Measurements from ENCODE around the gene SCNM1.
"Not testable (repeated sequence)": the region's sequence is repeated elsewhere in the genome, so short reads cannot be mapped to it uniquely, and the experiment has no call there.

SCNM1 gene

DNA sequence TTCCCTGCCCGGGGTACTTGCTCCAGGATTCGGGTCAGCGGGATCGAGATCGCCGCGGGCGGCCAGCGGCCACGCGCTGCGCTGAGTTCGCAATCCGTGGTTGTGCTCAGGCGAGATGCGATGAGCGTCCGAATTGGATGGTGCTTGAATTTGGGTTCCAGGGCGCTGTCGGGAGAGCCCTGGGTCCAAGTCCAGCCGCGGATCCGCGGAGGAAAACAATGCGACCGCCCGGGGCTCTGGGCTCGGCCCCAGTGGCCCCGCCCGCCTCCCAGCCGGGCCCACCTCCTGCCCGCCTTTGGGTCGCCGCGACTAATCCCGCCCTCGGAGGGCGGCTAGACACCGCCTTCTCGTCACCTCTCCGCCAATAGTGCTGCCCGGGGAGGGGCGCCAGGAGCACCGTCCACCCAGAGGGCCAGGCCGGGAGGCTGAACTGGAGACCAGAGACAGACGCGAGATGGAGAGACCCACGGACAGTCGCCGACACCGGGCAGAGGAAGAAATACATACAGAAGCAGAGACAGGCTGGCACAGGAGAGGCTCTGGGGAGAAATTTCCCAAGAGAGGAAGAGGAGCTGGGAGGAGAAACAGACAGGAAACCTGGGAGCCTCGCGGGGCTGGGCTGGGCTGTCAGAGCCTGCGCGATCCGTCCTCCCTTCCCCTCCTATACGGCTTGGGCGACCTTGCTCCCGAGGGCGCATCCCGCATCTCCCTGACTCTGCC, 19.4 kb upstream of the SCNM1 start, which contains the start of gene SEMA6C:
TSS of gene SEMA6C (minus strand) at position 220 of the 720 bp plus-strand sequence. CDS start 4,010 bp downstream, outside the sequence.
- peak; percentile 98 for DNase-seq (ENCODE audit: low spot score)

DNA sequence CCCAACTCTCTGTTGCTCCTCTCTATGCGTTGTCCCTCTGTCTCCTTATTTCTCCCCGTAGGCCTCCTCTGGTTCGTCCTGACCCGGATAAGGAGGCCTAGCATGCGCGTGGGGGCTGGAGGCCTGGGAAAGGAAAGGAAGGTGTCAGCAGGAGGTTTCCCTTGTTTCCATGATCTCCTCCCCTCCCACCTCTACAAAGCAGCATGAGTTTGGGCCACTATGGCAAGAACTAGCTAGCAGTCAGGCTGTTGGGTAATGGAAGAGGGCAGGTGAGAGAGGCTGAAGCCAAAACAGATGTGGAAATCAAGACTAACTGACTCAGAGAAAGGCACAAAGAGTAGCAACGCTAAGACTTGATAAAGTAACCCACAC, 18.8 kb upstream of the SCNM1 start:
- no peak for DNase-seq (ENCODE audit: low spot score)

DNA sequence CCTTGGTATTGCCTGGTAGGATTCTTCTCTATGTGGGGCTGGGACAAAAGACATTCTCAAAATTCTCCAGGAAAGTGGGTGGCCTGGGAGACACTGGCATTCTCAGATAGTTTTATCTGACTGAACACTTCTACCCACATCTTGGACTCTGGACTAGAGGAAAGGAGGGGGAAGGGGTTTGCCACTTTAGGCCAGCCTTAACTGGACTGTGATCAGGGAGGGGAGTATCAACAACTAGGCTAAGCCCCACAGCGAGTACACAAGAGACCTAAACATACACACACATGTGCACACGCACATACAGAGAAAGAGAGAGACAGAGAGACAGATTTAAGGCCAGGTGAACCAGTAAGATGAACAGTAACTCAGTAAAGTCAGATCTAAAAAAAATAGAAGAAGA, 18.3 kb upstream of the SCNM1 start:
- no peak for DNase-seq (ENCODE audit: low spot score)

DNA sequence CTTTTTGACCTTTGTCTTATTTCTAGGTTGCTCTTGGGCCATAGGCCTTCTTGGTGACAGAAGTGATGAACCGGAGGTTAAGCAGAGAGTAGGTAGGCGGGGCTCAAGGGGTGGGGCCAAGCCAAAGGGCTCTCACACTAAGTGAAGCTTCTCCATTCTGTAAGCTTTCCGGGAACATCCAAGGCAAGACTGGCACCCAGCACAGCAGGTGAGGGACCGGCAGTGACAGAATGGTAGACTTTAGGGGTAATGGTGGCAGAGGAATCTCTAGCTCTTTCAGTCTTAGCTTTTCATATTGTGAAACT, 9.5 kb upstream of the SCNM1 start, which contains the start of gene TNFAIP8L2:
TSS of gene TNFAIP8L2 (plus strand) at position 135 of the 305 bp plus-strand sequence. CDS start 2,049 bp downstream, outside the sequence.
- DNase-seq (ENCODE audit: low spot score), result peak; percentile 61

DNA sequence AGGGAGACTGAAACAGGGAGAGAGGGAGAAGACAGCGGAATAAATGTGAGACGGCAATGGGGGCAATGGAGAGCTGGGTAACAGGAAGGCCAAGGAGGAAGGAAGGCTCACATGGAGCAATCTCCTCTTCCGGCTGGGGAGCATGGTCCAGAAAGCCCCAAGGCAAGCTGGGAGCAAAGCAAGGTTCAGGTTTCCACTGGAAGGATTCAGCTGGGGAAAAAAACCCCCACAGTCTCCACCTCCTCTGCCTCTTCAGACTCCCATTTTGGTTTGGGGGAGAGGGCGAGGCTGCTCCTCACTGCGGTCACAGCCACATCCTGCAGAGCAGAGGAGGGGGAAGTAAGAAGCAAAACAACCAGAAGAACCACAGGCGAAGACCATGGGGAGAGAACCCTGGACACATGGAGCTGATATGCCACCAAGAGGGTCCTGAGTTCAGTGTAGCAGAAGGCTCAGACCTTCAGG, 8.8 kb upstream of the SCNM1 start:
- no peak for DNase-seq (ENCODE audit: low spot score)

DNA sequence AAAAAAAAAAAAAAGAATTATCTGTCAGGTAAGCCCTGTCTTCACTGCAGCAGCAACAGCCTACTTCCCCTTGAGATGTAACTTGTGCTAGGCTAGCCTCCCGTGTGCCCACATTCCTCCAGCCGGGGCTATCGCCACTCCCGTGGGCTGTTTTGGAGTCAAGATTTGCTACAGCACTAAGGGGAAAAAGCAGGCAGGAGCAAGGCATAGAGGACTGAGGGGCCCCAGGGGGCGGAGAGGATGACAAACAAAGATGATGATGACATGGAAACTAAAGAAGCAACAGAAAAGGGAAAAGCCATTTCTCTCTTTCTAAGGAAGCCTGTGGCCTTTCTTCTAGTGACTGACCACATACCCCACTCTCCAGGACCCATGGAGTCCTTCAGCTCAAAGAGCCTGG, 7.6 kb upstream of the SCNM1 start:
- no peak for DNase-seq (ENCODE audit: low spot score)

DNA sequence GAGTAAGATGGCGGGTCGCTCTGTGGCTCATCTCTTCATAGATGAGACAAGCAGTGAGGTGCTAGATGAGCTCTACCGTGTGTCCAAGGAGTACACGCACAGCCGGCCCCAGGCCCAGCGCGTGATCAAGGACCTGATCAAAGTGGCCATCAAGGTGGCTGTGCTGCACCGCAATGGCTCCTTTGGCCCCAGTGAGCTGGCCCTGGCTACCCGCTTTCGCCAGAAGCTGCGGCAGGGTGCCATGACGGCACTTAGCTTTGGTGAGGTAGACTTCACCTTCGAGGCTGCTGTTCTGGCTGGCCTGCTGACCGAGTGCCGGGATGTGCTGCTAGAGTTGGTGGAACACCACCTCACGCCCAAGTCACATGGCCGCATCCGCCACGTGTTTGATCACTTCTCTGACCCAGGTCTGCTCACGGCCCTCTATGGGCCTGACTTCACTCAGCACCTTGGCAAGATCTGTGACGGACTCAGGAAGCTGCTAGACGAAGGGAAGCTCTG, 7.1 kb upstream of the SCNM1 start:
- DNase-seq (ENCODE audit: low spot score), result no peak

DNA sequence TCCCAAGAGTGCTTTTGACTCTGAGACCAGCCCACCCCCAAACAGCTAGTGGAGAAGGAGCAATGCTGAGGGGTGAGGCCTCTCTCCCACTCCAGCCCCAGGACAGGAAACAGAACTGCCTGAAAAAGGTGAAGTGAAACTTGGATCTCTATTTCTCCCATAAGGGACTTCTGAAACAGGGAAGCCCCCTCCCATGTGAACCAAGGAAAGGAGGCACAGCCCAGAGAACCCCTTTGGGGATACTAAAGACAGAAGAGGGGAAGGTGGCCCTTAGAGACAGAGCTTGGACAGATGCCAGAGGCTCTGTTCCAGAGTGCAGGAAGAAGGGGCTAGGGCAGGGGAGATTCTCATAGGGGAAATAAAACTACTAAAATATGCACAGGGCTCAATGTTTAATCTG, 6.6 kb upstream of the SCNM1 start:
- DNase-seq (ENCODE audit: low spot score), result no peak

DNA sequence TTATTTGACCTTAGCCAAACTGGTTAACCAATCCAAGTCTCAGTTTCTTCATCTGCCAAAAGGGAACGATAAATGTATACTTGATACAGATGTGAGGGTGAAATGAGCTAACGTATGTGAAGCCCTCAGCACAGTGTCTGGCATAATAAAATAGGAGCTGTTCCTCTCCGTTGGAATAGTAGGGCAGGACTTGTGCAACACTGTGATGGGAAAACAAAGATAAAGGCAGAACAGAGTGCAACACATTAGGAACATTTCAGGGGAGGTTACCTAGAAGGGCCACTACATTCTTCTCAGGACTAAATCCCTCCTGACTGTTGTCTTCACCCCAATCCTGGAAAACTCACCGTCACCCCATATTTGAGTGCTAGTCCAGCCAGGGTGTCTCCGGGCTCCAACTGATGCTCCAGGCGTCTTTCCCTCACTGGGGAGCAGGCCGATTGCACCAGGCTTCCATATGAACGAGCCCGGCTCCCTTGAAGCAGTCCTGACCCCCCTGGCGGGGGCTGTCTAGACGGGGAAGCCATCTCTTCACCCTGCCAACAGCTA, 1.1 kb upstream of the SCNM1 start:
- no peak for DNase-seq (ENCODE audit: low spot score)

DNA sequence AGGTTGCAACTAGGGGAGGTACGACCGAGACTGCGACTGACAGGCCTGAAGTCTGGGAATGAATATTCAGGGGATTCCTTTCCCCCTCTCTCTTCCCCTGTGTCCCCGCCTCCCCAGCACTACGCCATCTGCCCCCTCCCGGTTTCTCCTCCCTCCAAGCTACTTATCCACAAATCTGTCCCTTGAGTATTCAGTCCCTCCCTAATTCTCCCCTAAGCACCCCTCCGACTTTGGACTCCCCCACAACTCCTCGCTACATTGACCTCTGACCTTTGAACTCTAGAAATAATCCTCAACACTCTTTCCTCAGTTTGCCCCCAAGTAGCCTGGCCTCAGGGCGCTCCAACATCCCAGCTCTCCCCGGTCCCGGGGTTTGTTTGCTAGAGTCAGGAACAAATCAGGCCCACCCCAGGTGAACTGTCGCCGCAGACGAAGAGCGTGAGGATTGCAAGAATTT, 635 bp upstream of the SCNM1 start:
- DNase-seq (ENCODE audit: low spot score), result peak; percentile 63

DNA sequence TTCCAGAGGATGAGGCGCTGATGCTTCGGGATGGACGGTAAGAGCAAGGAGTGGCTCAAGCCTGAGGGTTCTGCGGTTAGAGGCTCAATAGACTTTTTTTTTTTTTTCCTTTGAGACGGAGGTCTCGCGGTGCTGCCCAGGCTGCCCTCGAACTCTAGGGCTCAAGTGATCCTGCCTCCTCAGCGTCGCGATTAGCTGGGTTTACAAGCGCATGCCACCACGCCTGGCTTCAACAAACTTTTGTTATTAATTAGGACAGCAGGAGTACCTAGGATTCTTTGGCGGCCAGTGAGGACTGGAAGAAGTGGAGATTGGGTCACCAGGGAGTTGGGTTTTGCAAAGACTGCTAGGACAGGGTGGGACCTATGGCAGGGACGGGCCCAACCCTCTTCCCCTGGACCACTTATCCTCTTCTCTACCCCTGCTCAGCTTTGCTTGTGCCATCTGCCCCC, 587 bp downstream of the SCNM1 start:
- DNase-seq (ENCODE audit: low spot score), result no peak

DNA sequence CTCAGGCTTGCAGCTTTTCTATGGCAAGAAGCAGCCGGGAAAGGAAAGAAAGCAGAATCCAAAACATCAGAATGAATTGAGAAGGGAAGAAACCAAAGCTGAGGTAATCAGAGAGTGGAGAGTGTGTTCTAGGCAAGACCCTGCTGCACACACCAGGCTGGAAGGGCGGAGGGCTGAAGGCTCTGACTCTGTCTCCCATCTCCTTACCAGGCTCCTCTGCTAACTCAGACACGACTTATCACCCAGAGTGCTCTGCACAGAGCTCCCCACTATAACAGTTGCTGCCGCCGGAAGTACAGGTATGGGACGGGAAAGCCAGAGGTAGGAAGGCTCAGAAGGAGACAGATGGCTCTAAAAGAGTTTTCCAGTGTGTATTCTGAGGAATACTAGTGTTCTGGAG, 1.2 kb downstream of the SCNM1 start:
- no peak for DNase-seq (ENCODE audit: low spot score)

DNA sequence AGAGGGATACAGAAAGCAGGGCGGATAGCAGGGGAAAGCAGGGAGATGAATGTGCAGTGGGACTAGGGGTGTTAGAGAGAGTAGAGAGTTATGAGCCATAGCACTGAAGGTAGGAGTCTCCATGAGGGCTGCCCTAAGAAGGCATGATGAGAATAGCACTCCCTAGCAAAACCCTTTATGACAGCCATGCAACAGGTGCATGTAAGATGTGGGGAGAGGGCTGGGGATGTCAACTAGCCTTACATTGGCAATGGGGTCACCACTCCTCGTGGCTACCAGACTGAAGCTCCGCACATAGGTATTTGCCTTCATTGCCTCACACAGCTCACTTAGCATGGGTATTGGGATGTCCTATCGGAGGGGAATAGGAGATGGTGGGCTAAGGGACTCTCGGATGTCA, 5.2 kb downstream of the SCNM1 start:
- no peak for DNase-seq (ENCODE audit: low spot score)

DNA sequence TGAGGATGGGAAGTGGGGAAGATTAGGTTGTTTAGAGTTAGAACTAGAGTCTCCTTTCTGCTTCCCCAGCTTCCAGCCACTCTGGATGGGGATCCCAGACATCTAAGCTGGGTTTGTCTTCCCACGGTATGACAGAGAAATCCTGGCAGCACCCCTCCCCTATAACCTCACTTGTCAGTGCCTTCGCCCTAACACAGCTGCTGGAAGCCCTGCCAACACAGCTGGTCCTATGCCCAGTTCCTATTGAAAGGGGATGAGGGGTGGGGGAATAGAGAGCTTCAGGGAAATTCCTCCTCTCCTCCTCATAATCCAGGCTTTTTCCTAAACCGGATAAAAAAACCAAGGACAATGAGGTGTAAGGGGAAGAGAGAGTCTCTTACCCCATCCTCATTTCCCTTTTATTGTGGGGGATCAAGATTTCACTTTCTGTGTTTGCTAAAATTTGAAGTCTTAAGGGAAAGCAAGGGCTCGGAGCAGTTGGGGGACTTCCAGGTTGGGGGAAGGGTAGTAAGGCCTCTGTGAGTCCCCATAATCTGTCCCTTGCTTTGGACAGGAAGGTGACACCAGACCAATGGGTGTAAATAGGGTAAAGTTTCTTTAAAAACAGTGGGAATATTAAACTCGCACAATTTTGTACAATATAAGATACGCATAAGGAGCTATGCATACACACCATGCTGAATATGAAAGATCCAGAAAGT, 9.2 kb downstream of the SCNM1 start:
- peak; percentile 89 for DNase-seq (ENCODE audit: low spot score)

DNA sequence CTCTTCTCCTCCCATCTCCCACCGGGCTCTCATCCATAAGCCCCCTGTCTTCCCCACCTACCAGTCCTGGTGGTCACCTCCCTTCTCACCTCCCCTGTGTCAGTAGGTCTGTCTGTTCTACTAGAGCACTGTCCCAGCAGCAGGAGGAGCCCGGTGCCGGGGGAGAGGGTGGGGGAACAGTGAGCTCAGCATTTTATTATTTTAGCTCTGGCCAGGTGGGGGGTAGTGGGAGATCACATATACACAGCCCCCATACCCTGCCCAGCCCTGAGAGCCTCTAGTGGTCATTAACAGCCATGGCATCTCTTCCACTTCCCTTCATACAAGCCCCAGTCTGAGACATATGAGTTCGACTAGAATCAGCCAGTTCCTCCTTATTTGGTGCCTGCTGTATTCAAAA, 9.9 kb downstream of the SCNM1 start, which contains the start of gene TMOD4:
TSS of gene TMOD4 (minus strand) at position 119 of the 400 bp plus-strand sequence. CDS start 1,106 bp downstream, outside the sequence.
- no peak for DNase-seq (ENCODE audit: low spot score)

DNA sequence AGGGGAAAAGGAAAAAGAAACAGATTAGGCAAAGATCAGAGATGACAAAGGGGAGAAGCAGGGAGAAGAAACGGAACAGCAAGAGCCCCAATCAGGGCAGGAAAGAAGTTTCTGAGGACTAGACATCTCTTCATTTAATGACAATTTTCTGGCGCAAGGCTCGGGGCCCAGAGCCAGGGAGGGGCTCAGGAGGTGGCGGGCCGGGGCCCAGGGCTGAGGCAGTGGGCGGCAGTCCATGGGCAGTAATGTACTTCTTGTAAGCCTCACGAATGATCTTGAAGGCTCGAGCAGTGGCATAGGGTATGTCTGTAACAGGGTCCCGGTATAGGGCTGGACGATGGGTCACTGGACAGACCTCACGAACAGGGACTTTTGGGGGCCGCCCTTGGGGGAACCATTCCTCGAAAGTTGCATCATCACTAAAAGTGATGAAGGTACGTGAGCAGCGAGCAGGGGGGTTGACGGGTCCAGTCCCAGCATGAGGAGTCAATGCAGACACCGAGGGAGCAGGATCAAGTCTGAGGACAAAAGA, 10.6 kb downstream of the SCNM1 start:
- no peak for DNase-seq (ENCODE audit: low spot score)

DNA sequence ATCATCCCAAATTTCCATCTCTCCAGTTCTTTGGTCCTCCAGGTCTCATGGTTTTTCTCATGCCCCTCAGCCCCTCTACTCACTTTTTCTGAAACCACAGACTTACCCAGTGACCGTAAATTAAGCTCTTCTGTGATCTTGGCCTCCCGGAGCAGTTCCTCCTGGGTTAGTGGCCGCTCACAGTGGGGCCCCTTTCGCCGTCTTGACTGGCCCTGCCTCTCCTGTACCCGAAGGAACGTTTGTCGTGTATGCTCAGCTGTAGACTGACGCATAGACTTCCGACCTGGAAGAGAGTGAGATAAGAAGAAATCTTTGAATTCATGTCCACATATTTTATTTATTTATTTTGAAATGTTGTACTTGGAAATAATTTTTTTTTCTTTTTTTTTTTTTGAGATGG, 18.3 kb downstream of the SCNM1 start:
- no peak for DNase-seq (ENCODE audit: low spot score)

DNA sequence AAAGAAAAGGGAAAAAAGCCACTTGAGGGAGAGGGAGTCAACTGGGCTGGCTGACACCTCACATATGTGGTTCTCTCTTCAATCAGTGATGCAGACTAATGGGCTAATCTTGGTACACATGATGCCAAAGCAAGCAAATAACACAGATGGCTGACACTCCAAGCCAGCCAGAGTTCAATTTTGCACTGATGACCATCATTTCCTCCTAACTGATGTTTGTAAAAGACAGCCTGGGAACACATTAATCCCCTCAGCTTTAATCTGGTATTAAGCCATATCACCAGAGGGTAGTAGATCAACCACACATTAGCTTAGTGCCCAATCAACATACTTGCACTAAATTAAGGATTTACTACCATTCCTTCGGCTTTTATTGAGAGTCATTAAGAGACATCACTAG, 21.3 kb downstream of the SCNM1 start:
- no peak for DNase-seq (ENCODE audit: low spot score)

DNA sequence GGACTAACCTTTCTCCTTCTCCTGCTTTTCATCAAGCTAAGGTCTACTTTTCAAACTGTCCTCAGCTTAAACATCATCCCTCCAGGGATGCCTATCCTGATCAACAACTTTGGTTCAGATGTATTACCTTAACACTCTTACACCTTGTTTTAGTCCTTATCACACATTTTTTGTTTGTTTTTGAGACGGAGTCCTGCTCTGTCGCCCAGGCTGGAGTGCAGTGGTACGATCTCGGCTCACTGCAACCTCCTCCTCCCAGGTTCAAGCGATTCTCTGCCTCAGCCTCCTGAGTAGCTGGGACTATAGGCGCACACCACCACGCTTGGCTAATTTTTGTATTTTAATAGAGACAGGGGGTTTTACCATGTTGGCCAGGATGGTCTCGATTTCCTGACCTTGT, 22.7 kb downstream of the SCNM1 start:
- DNase-seq (ENCODE audit: low spot score), result not testable (repeated sequence)

DNA sequence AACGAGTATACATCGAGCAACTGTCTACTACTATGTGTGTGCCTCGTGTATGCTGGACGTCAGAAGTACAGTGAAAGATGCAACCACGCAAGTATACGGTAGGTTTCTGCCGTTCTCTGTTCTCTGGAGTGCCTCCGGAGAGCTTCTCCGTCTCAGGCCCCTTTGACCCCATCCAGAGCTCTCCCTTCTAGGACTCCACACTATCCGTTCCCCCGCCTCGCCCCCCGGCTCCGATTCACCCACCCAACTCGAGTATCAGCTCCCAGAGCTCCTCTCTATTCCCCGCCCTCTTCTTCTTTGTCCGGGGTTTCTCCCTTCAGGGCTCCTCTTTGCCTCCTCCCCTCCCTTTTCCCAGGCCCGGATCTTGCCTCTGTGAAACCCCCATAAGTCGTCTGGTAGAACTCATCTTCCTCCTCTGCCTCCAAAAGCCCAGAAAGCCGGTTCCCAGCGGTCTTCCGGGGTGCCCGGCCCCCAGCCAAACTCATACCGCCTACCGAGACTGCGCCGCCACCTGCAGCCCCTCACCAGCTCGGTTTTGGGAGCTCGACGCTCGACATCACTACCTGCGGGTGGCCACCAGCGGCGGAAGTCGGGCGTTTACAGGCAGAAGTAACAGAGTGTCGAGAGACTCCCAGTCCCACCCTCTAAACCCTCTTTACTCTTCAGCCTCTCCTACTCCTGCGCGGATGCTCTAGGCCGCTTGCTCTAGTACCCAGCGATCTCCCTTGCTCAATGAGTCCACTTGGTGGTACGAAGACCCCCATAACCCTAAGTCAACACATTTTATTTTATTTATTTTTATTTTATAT, 23.9 kb downstream of the SCNM1 start, which contains the start of gene VPS72:
TSS of gene VPS72 (minus strand) at position 561 of the 809 bp plus-strand sequence. CDS start at position 485, 76 bp downstream.
- DNase-seq (ENCODE audit: low spot score), result peak; percentile 92

DNA sequence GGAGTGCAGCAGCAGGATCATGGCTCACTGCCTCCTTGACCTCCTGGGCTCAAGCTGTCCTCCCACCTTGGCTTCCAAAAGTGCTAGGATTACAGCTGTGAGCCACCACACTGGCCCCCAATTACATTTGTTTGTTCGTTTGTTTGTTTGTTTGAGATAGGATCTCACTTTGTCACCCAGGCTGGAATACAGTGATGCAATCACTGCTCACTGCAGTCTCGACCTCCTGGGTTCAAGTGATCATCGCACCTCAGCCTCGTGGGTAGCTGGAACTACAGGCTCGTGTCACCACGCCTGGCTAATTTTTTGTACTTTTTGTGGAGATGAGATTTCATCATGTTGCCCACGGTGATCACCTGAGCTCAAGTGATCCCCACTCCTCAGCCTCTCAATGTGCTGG, 26.1 kb downstream of the SCNM1 start:
- DNase-seq (ENCODE audit: low spot score), result no peak
